Activated T-helper 9 cell treated with anti-CD3 and anti-CD28 coated beads, Interleukin-2, amount 50 U/mL, for 16 hours (primary cell): ENCODE data around the gene SSH3.

ENCODE experiments used
- DNase-seq: peaks from one replicate; pipeline ENCODE4 v3.0.0-alpha.2; 2020; ENCODE audit warnings: low read depth

SSH3 gene

DNA sequence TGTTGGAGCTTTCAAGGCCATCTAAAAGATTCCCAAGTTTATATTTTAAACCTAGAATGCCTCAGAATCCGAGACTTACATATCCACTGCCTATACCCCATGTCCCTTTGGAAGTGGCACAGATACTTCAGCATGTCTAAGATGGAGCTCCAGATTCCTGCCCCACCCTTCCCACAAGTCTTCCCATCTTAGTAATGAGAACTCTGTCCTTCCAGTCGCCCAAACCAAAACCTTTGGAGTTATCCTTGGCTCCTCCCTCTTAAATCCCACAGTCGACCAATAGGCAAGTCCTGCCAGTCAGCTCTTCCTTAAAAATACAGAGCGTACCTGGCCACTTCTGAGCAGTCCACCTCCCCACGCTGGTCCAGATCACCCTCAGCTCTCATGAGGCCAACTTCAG, 45.7 kb downstream of the SSH3 start:
- DNase-seq = no peak

DNA sequence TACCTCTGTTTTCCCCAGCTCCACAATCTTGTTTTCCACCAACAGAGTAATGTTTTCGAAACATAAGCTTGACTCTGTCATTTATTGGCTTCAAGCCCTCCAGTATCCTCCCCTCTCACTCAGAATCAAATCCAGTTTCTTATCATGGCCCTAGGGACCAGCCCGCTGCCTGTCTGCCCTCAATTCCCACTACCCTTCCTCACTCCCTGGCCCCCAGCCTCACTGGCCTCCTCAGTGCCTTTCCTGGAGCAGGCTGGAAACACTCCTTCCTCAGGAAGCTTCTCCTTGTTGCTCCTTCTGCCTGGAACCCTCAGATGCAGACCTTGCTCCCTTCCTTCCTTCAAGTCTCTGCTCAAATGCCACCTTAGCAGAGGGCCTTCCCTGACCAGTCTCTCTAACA, 46.1 kb downstream of the SSH3 start:
- DNase-seq = no peak

DNA sequence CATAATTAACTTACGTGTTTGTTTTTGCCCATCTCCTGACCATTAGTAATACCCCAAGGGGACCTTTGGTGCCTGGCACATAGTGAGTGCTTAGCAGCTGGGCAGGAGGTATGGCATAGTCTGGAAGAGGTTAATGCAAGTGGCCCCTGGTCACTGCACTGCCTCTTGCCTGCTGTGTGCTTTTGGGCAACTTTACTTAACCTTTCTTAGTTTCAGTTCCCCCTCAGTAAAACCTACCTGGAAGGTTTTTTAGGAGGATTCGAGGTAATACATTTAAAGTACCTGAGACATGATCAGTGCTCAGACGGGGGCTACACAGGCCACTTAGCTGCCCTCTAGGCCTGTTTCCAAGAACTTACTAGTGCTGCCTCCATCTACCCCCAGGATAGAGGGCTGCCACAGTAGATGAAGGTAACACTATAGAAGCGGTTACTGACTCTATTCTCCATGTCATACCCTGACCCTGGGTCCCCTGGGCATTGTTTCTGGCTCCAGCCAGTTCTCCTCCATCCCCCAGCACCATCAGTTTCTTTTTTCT, 46.7 kb downstream of the SSH3 start:
- DNase-seq = no peak

DNA sequence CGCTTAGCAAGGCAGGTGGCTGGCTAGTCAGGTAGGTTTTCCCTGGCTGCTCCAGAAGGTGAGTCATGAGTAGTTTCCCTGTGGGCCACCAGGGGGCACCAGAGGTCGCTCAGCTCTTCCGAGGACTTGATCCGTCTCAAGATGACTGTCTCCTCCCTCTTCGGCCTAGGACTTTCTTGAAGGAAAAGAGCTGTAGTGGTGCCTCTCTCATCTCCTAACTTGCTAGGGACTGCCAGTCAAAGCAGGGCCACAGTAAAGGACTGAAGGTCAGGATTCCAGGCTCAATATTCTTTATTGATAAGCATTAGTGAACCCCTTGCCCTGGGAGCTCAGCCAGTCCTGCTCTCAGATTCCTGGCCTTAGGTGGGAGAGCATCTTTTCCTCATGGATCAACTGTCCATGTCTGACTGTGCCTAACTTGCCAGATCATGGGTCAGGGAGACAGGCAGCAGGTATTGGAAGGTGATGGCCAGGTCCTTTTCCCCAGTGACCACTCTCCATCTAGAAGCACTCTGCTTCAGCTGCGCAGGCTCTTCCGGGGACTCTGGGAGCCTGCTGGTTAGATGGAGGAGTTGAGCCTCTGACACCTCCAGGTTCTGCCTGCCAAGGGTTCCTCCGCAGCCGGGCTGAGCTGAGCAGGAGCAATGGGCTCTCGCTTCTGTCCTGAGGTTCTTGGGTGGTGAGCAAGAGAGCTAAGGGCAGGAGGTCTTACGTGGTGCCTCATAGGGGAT, 48.1 kb downstream of the SSH3 start:
- DNase-seq = peak; percentile 48

DNA sequence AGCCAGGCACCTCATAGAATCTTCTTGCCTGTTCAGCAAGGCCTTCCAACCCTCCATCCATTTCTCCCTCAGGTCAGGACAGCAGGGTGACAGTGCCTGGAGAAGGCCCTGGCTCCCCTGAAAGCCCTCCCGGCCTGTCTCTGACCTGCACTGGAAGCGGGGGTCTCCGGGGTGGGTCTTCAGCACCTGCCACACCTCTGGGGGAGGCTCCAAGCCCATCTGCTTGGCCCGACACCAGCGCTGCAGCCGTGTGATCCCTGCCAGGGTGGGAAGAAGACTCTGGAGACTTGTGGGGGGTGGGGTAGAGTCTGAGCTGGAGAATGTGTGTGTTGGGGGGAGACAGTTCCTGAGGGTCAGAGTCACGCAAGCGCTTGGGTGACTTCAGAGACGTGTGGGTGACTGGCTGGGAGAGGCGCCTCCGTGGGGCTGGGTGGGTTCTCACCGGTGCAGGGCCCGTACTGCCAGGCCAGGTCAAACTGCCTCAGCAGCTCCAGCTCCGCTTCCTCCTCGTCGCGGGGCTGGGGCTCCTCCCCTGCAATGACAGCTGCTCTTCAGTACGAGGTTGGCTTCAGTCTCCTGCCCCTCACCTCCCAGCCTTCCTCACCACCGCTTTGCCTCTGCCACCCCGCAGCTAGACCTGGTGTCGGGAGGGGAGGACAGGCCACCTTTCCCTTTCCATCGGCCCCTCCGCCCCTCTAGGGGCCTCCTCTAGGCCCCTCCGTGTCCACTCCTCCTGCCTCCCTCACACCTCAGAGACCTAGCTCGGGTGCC, 49.4 kb downstream of the SSH3 start:
- no peak for DNase-seq

DNA sequence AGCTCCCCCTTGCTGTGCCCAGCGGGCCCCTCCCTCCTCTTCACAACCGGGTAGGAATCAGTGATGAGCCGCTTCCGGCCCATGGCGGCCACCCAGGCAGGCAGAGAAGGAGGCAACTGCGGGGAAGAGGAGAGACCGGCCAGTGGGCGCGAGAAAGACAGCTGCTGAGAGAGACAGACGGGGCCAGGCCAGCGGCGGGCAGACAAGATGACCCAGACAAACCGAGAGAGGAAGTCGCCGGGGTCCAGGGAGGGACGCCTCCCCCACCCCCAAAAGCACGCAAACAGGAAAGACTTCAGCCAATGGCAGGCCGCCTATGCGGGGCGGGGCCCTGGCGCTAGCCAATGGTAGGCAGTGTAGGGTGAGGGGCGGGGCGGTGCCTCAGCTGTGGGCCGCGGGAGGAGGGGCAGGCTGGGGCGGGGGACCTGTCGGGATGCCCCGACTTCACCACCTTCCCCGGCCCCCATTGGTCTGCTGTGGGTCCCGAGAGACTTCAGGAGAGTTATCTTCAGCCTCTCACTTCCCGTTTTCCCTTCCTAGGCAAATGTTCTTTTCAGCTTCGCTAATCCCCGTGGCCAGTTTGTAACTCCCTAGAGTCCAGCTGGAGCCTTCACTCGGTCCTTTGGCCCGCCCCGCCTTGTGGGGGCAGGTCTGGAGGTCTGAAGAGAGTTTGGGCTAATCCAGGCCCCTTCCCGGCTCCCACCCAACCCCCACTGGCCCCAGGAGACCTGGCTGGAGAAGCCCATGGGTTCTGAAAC, 50.2 kb downstream of the SSH3 start, which contains the start of gene POLD4:
POLD4 (minus strand) TSS at position 230 of the 758 bp plus-strand sequence; CDS start at position 83, 147 bp downstream.
- peak; percentile 95 for DNase-seq

DNA sequence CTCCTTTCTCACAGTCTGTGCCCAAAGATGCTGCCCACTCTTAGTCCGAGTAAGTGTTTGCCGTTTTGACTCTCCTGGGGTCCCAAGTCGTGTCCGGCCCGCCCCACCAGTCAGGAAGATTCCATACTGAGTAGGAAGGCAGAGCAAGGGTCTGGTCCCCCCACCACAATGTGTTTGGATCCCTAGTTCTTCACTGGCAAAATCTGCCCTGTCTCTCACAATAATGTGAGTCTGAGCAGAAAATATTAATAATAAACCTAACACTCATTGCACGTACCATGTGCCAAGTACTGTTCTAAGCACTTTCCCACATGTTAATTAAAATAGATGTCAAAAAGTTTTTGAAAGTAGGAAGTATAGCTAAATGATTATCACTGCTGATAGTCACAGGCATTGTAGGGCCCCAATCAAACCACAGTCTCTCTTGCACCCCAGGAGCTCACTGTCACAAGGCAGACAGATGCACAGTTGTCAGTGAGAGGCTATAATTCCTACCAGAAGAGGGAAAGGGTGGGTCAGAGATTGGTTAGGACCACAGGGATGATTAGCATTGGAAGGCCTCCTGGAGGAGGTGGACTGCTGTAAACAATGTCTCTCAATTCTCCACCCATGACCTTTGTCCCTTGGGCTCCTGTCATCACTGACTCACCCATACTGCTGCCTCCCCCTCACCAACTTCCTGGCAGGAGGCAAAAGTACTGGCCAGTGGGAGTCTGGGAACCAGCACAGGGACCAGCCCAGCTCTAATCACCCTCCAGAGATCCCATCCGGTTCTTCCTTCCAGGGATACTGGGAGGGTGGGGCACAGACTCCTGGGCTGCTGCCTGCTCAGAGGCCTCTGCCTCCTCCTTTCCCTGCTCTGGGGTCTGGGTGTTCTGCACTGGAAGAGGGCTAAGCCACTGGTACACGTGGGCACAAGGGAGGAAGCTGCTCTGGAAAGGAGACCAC, 51.0 kb downstream of the SSH3 start:
- DNase-seq = no peak

- DNase-seq = no peak
Measured at GRCh38 chr11:67355023-67355793, 51.9 kb downstream of the SSH3 start.

DNA sequence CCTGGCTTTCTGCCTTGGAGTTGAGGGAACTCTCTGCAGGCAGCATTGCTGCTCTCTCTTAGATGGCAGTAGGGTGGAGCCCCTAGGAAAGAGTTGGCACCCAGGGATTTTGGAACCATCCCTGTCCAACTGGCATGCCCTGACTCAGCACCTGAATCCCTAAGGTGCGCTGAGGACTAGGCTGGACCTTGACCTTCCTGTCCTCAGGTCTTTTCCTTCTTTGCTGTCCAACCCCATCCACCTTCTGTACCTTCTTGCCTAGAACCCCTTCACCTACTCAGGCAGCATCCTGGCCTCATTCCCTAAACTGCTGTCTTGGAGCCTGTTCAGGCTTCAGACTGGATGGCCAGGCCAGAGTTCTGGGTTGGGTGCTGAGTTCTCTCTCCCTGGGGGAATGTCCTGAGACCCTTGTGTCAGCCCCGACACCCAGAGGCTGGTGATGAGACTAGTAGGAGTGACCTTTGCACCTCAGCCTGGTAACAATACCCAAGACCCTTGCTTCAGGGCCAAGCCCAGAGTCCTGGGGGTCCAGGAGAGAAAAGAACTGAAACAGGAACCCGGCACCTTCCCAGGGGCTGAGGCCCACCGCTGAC, 52.6 kb downstream of the SSH3 start:
- DNase-seq = no peak

DNA sequence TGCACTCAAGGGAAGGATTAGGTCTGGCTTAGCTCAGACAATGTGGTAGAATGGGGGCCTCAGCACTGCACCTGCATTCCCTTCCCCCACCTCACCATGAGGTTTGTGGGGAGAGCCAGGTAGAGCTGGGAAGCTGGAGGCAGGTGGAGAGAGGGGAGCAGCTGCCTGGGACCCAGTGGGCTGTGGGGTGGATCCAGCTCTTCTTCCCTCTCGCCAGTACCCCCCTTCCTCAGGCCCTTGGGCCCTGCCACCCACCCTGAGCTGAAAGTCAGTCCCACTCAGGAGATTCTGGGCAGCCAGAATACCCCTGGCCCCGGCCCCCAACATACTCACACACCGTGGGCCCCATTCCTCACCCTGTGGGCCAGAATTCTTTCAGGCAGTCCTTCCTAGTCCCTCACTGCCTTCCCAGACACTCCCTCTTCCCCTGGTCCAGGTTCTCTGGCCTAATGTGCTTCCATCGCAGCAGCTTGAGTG, 53.1 kb downstream of the SSH3 start:
- no peak for DNase-seq

- DNase-seq = peak; percentile 49
Measured at GRCh38 chr11:67356864-67357561, 53.7 kb downstream of the SSH3 start.

GRCh38 chr11:67357831-67358670, 54.7 kb downstream of the SSH3 start:
- DNase-seq = no peak
